Measurements from ENCODE around the gene SLC6A18. TPM values are rescaled to one million over a fixed set of nuclear protein-coding genes. Genes with fewer than 3 reads are reported as not detected.

Gene SLC6A18
- total and polyA plus RNA-seq, 2 donors (not counting 1 experiment from before 2014, with no cell fraction given), result not detected

DNA sequence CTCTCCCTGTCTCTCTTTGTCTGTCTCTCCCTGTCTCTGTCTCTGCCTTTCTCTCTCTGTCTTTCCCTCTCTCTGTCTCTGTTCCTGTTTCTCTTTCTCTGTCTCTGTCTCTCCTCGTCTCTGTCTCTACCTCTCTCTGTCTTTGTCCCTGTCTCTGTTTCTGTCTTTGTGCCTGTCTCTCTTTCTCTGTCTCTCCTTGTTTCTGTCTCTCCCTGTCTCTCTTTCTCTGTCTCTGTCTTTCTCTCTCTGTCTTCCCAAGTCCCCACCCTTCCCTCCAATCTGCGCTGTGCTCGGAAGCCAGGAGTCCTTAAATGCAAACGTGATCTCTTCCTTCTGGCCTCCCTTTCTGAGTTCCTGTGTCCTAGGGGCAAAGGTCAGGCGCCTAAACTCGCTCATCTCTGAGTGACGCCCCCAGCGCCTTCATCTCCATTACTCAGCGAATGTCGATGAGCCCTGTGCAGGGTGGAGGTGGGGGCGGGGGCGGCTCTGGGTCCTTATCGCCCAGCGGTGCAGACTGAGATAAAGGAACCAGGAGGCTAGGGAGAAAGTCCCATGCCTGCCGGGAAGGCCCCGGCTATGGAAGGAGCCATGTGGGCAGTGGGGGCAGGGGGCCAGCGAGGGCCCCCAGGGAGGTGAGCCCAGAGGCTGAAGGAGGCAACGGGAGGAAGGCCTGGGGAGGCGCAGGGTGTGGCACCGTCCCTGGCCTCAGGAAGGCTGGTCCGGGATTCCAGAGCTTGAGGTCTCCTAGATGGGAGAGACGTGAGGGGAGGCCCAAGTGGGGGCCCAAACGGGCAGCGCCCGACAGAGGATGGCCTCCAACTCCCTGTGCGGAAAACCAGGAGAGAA, 25.3 kb upstream of the SLC6A18 start:
- TF ChIP-seq, protein P1, sequence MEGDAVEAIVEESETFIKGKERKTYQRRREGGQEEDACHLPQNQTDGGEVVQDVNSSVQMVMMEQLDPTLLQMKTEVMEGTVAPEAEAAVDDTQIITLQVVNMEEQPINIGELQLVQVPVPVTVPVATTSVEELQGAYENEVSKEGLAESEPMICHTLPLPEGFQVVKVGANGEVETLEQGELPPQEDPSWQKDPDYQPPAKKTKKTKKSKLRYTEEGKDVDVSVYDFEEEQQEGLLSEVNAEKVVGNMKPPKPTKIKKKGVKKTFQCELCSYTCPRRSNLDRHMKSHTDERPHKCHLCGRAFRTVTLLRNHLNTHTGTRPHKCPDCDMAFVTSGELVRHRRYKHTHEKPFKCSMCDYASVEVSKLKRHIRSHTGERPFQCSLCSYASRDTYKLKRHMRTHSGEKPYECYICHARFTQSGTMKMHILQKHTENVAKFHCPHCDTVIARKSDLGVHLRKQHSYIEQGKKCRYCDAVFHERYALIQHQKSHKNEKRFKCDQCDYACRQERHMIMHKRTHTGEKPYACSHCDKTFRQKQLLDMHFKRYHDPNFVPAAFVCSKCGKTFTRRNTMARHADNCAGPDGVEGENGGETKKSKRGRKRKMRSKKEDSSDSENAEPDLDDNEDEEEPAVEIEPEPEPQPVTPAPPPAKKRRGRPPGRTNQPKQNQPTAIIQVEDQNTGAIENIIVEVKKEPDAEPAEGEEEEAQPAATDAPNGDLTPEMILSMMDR (conservative IDR thresholded peaks at IDR 0.05 in 1 of 2, IDR thresholded peaks at IDR 0.05 in 1 of 2; ENCODE audit: low read depth in 1 of 2, low read length in 2 of 2), result no peak
- TF ChIP-seq EZH2 (IDR thresholded peaks at IDR 0.05; ENCODE audit: low read length, missing control alignments), result no peak
- Histone ChIP-seq H3K27me3 (ENCODE audit: control insufficient read depth, insufficient read depth, low read length) (no peaks in the 10 kb centered on the region), H3K79me2 (ENCODE audit: control insufficient read depth, insufficient read depth, low read length) (no peaks in the 10 kb centered on the region), H2AFZ (ENCODE audit: low read length) (no peak overlapping the region), H3K4me3 (replicated peaks in 1 of 4; ENCODE audit: control extremely low read depth in 1 of 4, insufficient read depth in 1 of 4, low read depth in 3 of 4, low read length in 4 of 4) (no peak overlapping the region), H3K36me3 (ENCODE audit: control insufficient read depth, insufficient read depth, low read length) (no peaks in the 10 kb centered on the region), H4K20me1 (ENCODE audit: control insufficient read depth, extremely low read depth, insufficient read depth, low read length) (no peaks in the 10 kb centered on the region), H3K9ac (ENCODE audit: insufficient read depth, low read length) (no peak overlapping the region), H3K9me3 (ENCODE audit: control insufficient read depth, insufficient read depth, low read depth, low read length) (no peaks in the 10 kb centered on the region), H3K27ac (ENCODE audit: insufficient read depth, low read length) (no peak overlapping the region), H3K4me1 (ENCODE audit: control insufficient read depth, extremely low read depth, insufficient read depth, low read length) (no peaks in the 10 kb centered on the region), H3K4me2 (ENCODE audit: extremely low read depth, insufficient read depth, low read length) (no peak overlapping the region)
- no peak for DNase-seq (ENCODE audit: low read depth in 2 of 2)

DNA sequence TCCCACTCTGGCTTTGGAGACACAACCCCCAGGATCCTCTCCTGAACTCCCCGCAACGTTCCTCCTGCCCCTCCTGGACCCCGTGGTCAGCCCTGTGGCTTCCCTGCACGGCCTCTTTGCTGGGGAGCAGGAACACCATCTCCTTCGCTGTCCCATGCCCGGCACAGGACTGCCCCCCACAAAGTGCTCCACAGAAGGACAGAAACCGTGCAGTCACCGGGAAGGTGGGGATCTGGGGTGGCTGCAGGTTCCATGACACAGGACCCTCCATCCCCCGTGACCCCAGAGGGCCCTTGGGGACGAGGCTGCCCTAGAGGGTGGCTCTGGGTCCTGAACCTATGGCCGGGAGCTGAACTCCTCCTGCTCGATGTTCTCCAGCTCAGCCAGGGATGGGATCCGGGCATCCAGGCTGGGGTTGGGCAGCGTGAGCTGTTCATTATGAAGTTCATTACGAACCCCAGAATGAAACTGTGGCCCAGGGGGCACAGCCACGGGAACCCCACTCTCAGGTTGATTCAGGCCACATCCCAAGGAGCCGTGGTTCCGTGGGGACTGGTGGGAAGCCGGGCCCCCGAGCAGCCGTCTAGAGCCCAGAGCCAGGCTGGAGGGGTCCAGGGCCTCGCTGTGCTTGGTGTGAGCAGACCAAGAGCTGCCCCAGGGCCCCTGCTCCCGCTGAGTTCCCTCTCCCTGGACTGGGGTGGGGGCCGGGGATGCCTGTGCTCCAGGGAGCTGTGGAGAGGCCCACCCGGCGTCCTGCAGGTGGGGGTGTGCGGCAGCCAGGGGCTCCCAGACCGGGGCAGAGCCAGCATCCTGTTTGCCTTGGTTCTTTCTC, 24.5 kb upstream of the SLC6A18 start:
- no peaks in the 10 kb centered on the region for H4K20me1 ChIP-seq (ENCODE audit: control insufficient read depth, extremely low read depth, insufficient read depth, low read length)
- H3K27ac ChIP-seq (ENCODE audit: insufficient read depth, low read length), result no peak overlapping the region
- no peaks in the 10 kb centered on the region for H3K36me3 ChIP-seq (ENCODE audit: control insufficient read depth, insufficient read depth, low read length)
- H3K9ac ChIP-seq (ENCODE audit: insufficient read depth, low read length), result no peak overlapping the region
- H3K9me3 ChIP-seq (ENCODE audit: control insufficient read depth, insufficient read depth, low read depth, low read length), result no peaks in the 10 kb centered on the region
- H3K4me3 ChIP-seq (replicated peaks in 1 of 4; ENCODE audit: control extremely low read depth in 1 of 4, insufficient read depth in 1 of 4, low read depth in 3 of 4, low read length in 4 of 4), result no peak overlapping the region
- H3K4me2 ChIP-seq (ENCODE audit: extremely low read depth, insufficient read depth, low read length), result no peak overlapping the region
- DNase-seq (ENCODE audit: low read depth in 2 of 2), result no peak
- H2AFZ ChIP-seq (ENCODE audit: low read length), result no peak overlapping the region
- H3K4me1 ChIP-seq (ENCODE audit: control insufficient read depth, extremely low read depth, insufficient read depth, low read length), result no peaks in the 10 kb centered on the region
- TF ChIP-seq, protein P1 (conservative IDR thresholded peaks at IDR 0.05 in 1 of 2, IDR thresholded peaks at IDR 0.05 in 1 of 2; ENCODE audit: low read depth in 1 of 2, low read length in 2 of 2), result no peak
- no peak for TF ChIP-seq EZH2 (IDR thresholded peaks at IDR 0.05; ENCODE audit: low read length, missing control alignments)
- no peaks in the 10 kb centered on the region for H3K27me3 ChIP-seq (ENCODE audit: control insufficient read depth, insufficient read depth, low read length)
- no peaks in the 10 kb centered on the region for H3K79me2 ChIP-seq (ENCODE audit: control insufficient read depth, insufficient read depth, low read length)

DNA sequence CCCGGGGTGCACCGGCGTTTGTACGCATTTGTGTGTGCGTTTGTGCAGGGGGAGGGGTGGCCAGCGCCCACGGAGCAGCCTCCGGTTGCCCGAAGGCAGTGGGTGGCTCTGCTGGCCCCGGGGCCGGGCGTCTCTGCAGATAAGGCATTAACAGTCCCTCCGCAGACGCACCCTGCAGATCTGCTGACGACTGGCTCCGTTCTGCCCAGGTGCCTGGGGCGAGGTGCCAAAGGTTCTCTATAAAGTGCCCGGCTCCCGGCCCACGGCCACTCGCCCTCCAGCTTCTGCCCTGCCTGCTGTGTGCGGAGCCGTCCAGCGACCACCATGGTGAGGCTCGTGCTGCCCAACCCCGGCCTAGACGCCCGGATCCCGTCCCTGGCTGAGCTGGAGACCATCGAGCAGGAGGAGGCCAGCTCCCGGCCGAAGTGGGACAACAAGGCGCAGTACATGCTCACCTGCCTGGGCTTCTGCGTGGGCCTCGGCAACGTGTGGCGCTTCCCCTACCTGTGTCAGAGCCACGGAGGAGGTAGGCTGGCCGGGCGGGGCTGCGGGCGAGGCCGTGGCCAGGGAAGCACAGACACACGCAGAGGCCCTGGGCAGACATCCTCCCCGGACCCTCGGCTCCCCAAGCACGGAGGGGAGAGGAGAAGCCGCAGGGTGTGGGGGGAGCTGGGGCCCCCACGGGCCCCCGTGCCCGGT, 23.7 kb upstream of the SLC6A18 start, which contains the start of gene SLC6A19:
Gene SLC6A19 (plus strand): TSS at position 269 of the 699 bp plus-strand sequence. CDS start 56 bp downstream, at position 325.
- no peak for DNase-seq (ENCODE audit: low read depth in 2 of 2)
- H4K20me1 ChIP-seq (ENCODE audit: control insufficient read depth, extremely low read depth, insufficient read depth, low read length), result no peaks in the 10 kb centered on the region
- H3K9ac ChIP-seq (ENCODE audit: insufficient read depth, low read length), result no peak within 1 kb of the TSS
- no peak within 1 kb of the TSS for H3K4me3 ChIP-seq (replicated peaks in 1 of 4; ENCODE audit: control extremely low read depth in 1 of 4, insufficient read depth in 1 of 4, low read depth in 3 of 4, low read length in 4 of 4)
- H2AFZ ChIP-seq (ENCODE audit: low read length), result no peak within 1 kb of the TSS
- H3K9me3 ChIP-seq (ENCODE audit: control insufficient read depth, insufficient read depth, low read depth, low read length), result no peaks in the 10 kb centered on the region
- H3K27ac ChIP-seq (ENCODE audit: insufficient read depth, low read length), result no peak within 1 kb of the TSS
- H3K4me1 ChIP-seq (ENCODE audit: control insufficient read depth, extremely low read depth, insufficient read depth, low read length), result no peaks in the 10 kb centered on the region
- no peaks in the 10 kb centered on the region for H3K27me3 ChIP-seq (ENCODE audit: control insufficient read depth, insufficient read depth, low read length)
- no peaks in the 10 kb centered on the region for H3K79me2 ChIP-seq (ENCODE audit: control insufficient read depth, insufficient read depth, low read length)
- H3K4me2 ChIP-seq (ENCODE audit: extremely low read depth, insufficient read depth, low read length), result no peak within 1 kb of the TSS
- TF ChIP-seq EZH2 (IDR thresholded peaks at IDR 0.05; ENCODE audit: low read length, missing control alignments), result no peak
- TF ChIP-seq, protein P1 (conservative IDR thresholded peaks at IDR 0.05 in 1 of 2, IDR thresholded peaks at IDR 0.05 in 1 of 2; ENCODE audit: low read depth in 1 of 2, low read length in 2 of 2), result no peak
- no peaks in the 10 kb centered on the region for H3K36me3 ChIP-seq (ENCODE audit: control insufficient read depth, insufficient read depth, low read length)

All from fibroblast of lung (primary cell).